A549 (cell line): ENCODE results near the gene C9orf57. TPM values are rescaled to one million over a fixed set of nuclear protein-coding genes. Genes with fewer than 3 reads are reported as not detected.
"Not testable (repeated sequence)": the region's sequence is repeated elsewhere in the genome, so short reads cannot be mapped to it uniquely, and the experiment has no call there.

Experiments
- ATAC-seq, 2 experiments: fragments of 200-7000 bp in 1 of 2; fragments of >200 bp in 1 of 2; cut with Nextera tagmentation in 1 of 2; cut with Tn5 transposase in 1 of 2; 3 replicates each; pipeline versions ENCODE4 v1.8.0 to v1.9.1; 2018 to 2020; ENCODE audit warnings: mild to moderate bottlenecking in 1 of 2, moderate library complexity in 1 of 2
- CTCF ChIA-PET: fragments of 300-600 bp; sonication (Branson Sonifier 250); formaldehyde crosslinking; extraction: SDS; loops from one replicate; lab custom pipeline; 2021; ENCODE audit warnings: antibody characterized with exemption, inconsistent platforms; lab: Yijun Ruan, JAX
- POLR2A ChIA-PET: fragments of 350-600 bp; formaldehyde crosslinking; extraction: SDS; loops from one replicate; lab custom pipeline; 2021; ENCODE audit warnings: antibody characterized with exemption, inconsistent platforms; lab: Yijun Ruan, JAX
- DNase-seq, 2 experiments: peaks; one replicate each; pipeline versions ENCODE4 v3.0.0 to v3.0.0-alpha.2; 2011 to 2016; ENCODE audit warnings: low read depth in 1 of 2, low spot score in 1 of 2
- FAIRE-seq: peaks from 2 replicates; lab custom pipeline; 2011; peaks lifted over from hg19 to GRCh38; lab: Jason Lieb, UNC
- H3K27ac ChIP-seq, 2 experiments: fragments of >200 bp; sonication (Bioruptor Twin); formaldehyde crosslinking; 3 replicates each; pipeline ENCODE4 v1.5.1; 2016 to 2017
- H3K4me1 ChIP-seq: fragments of >200 bp; sonication (Bioruptor Twin); formaldehyde crosslinking; 3 replicates; pipeline ENCODE4 v1.6.1; 2016
- H3K4me2 ChIP-seq: fragments of >200 bp; sonication (Bioruptor Twin); formaldehyde crosslinking; 3 replicates; pipeline ENCODE4 v1.6.1; 2016
- H3K4me3 ChIP-seq: fragments of >200 bp; sonication (Bioruptor Twin); formaldehyde crosslinking; 3 replicates; pipeline ENCODE4 v1.5.1; 2016
- H3K9me3 ChIP-seq: fragments of >200 bp; sonication (Bioruptor Twin); formaldehyde crosslinking; 3 replicates; pipeline ENCODE4 v1.6.1; 2016
- CBX2 ChIP-seq: fragments of 200-600 bp; sonication (generic); IDR thresholded peaks from 2 replicates; pipeline ENCODE4 v1.6.1; 2016; ENCODE audit warnings: low read depth, mild to moderate bottlenecking, borderline replicate concordance
- CHD4 ChIP-seq: fragments of 200-600 bp; sonication (generic); IDR thresholded peaks from 2 replicates; pipeline ENCODE4 v1.6.1; 2016; ENCODE audit warnings: antibody characterized with exemption, mild to moderate bottlenecking, borderline replicate concordance
- EHF ChIP-seq: fragments of 250-450 bp; sonication (Bioruptor Pico); IDR thresholded peaks from 2 replicates; pipeline ENCODE4 v1.5.0; 2020; ENCODE audit warnings: mild to moderate bottlenecking
- EP300 ChIP-seq, 2 experiments: fragments of >200 bp; sonication (Bioruptor Twin); formaldehyde crosslinking; IDR thresholded peaks; 2 replicates in 1 of 2; 3 replicates in 1 of 2; pipeline ENCODE4 v1.6.1; 2016 to 2017
- FOSL2 ChIP-seq, 2 experiments: fragments of 450-650 bp in 1 of 2; fragments of >200 bp in 1 of 2; sonication (Bioruptor Twin) in 1 of 2; formaldehyde crosslinking; IDR thresholded peaks; 2 replicates each; pipeline versions ENCODE4 v1.5.0 to v1.6.1; 2016 to 2020; ENCODE audit warnings: mild to moderate bottlenecking in 1 of 2, moderate library complexity in 1 of 2
- FOXS1 ChIP-seq: fragments of 250-450 bp; sonication (Bioruptor Pico); IDR thresholded peaks from 2 replicates; pipeline ENCODE4 v1.5.0; 2020; ENCODE audit warnings: mild to moderate bottlenecking, moderate library complexity
- HDAC2 ChIP-seq: fragments of 200-600 bp; sonication (generic); IDR thresholded peaks from 2 replicates; pipeline ENCODE4 v1.6.1; 2016
- HOXB13 ChIP-seq: fragments of 250-450 bp; sonication (Bioruptor Pico); IDR thresholded peaks from 2 replicates; pipeline ENCODE4 v1.5.0; 2020; ENCODE audit warnings: low read depth, mild to moderate bottlenecking, moderate library complexity
- HOXB5 ChIP-seq: fragments of 250-450 bp; sonication (Bioruptor Pico); IDR thresholded peaks from 2 replicates; pipeline ENCODE4 v1.5.0; 2020; ENCODE audit warnings: mild to moderate bottlenecking, moderate library complexity
- JUNB ChIP-seq: fragments of >200 bp; sonication (Bioruptor Twin); formaldehyde crosslinking; IDR thresholded peaks from 2 replicates; pipeline ENCODE4 v1.6.1; 2016
- KDM5A ChIP-seq: fragments of 200-600 bp; sonication (generic); IDR thresholded peaks from 2 replicates; pipeline ENCODE4 v1.6.1; 2016; ENCODE audit warnings: antibody characterized with exemption, mild to moderate bottlenecking
- NFE2L2 ChIP-seq: fragments of 150-350 bp; conservative IDR thresholded peaks from 2 replicates; pipeline ENCODE4 v1.6.1; 2014; ENCODE audit warnings: low read length
- PHF8 ChIP-seq: fragments of 200-600 bp; sonication (generic); IDR thresholded peaks from 2 replicates; pipeline ENCODE4 v1.6.1; 2016; ENCODE audit warnings: low read depth, mild to moderate bottlenecking, antibody characterized with exemption, moderate library complexity, borderline replicate concordance
- RARB ChIP-seq: fragments of 250-450 bp; sonication (Bioruptor Pico); IDR thresholded peaks from 2 replicates; pipeline ENCODE4 v1.8.0; 2021; ENCODE audit warnings: mild to moderate bottlenecking, moderate library complexity
- RCOR1 ChIP-seq: fragments of 150-350 bp; IDR thresholded peaks from 2 replicates; pipeline ENCODE4 v1.6.1; 2014; ENCODE audit warnings: antibody characterized with exemption, low read length, low read depth
- RFX5 ChIP-seq: fragments of 450-650 bp; IDR thresholded peaks from 2 replicates; pipeline ENCODE4 v1.7.1; 2014; ENCODE audit warnings: antibody characterized with exemption, mild to moderate bottlenecking, moderate library complexity
- RNF2 ChIP-seq: fragments of 200-600 bp; sonication (generic); IDR thresholded peaks from 2 replicates; pipeline ENCODE4 v1.6.1; 2016; ENCODE audit warnings: low read depth, mild to moderate bottlenecking, antibody characterized with exemption, moderate library complexity, borderline replicate concordance
- SMC3 ChIP-seq: fragments of >200 bp; sonication (Bioruptor Twin); formaldehyde crosslinking; IDR thresholded peaks from 3 replicates; pipeline ENCODE4 v1.6.1; 2018; ENCODE audit warnings: inconsistent platforms
- ZC3H11A ChIP-seq: fragments of 450-650 bp; IDR thresholded peaks from 2 replicates; pipeline ENCODE4 v1.6.1; 2014; ENCODE audit warnings: antibody characterized with exemption, mild to moderate bottlenecking
- ZFP36 ChIP-seq: fragments of 450-650 bp; IDR thresholded peaks from 2 replicates; pipeline ENCODE4 v1.6.1; 2014; ENCODE audit warnings: borderline replicate concordance; ENCODE audit not compliant: partially characterized antibody
- ZNF302 ChIP-seq: fragments of 250-450 bp; sonication (Bioruptor Pico); IDR thresholded peaks from 2 replicates; pipeline ENCODE4 v1.9.0; 2021; ENCODE audit warnings: inconsistent platforms, mild to moderate bottlenecking, moderate library complexity
- WGBS: methylation state at CpG from one replicate; pipeline ENCODE4 v1.1.6; 2017; ENCODE audit errors: missing lambda C conversion rate; 5-methylcytosine and 5-hydroxymethylcytosine counted together
- polyA plus RNA-seq, 4 experiments: library from polyadenylated mRNA; depleted of rRNA in 3 of 4; stranded (reverse); fragments of >200 nt; fragmentation: RNase III in 1 of 4; extraction: RNeasy Plus Mini Kit Qiagen cat#74134 plus additional on column Dnase treatment in 1 of 4; gene quantifications; 2 replicates in 3 of 4; 3 replicates in 1 of 4; pipeline ENCODE4 v1.2.3, GENCODE V29; 2011 to 2017
- TF ChIP-seq, protein P1 (sequence below): fragments of 450-650 bp; IDR thresholded peaks from 2 replicates; pipeline ENCODE4 v1.6.1; 2014; ENCODE audit warnings: antibody characterized with exemption
- TF ChIP-seq, protein P2 (sequence below): fragments of 150-350 bp; IDR thresholded peaks from 2 replicates; pipeline ENCODE4 v1.6.1; 2014; ENCODE audit warnings: low read depth, mild to moderate bottlenecking, low read length
- TF ChIP-seq, protein P3 (sequence below): IDR thresholded peaks from 2 replicates; pipeline ENCODE4 v1.6.1; 2012
- TF ChIP-seq, protein P4 (sequence below): fragments of >200 bp; sonication (Bioruptor Twin); formaldehyde crosslinking; IDR thresholded peaks from 2 replicates; pipeline ENCODE4 v1.6.1; 2016
- TF ChIP-seq, protein P5 (sequence below): IDR thresholded peaks from 2 replicates; pipeline ENCODE4 v1.6.1; 2012

The C9orf57 gene
- polyA plus RNA-seq, 2 of the 4 experiments (the other 2 are of a cell fraction) = not detected

DNA sequence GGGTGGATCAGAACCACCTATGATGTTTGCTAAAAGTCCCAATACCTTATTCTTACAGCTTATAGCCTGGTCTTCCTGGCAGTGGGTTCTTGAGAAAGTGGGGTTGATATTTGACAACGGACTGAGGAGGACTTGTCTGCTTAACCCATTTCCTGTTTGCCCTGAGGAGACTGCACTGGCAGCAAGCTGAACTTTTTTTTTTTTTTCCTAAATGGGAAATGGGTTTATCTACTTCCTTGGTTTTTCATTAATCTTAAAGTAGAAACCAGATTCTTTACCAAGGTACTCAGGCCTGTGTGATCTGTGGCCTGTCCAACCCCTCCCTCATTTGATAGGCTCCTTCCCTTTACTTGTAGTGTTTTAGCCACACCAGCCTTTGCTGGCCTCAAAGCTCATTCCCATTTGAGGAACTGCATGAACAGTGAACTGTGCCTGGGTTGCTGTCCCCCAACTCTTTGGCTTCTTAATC, 47.1 kb downstream of the C9orf57 start (continued):
- TF ChIP-seq, protein P1, sequence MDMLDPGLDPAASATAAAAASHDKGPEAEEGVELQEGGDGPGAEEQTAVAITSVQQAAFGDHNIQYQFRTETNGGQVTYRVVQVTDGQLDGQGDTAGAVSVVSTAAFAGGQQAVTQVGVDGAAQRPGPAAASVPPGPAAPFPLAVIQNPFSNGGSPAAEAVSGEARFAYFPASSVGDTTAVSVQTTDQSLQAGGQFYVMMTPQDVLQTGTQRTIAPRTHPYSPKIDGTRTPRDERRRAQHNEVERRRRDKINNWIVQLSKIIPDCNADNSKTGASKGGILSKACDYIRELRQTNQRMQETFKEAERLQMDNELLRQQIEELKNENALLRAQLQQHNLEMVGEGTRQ = no peak
- TF ChIP-seq RNF2 (no peak), NFE2L2 (no peak), ZC3H11A (no peak), RARB (CRISPR knock-in tag) (no peak), JUNB (no peak)

DNA sequence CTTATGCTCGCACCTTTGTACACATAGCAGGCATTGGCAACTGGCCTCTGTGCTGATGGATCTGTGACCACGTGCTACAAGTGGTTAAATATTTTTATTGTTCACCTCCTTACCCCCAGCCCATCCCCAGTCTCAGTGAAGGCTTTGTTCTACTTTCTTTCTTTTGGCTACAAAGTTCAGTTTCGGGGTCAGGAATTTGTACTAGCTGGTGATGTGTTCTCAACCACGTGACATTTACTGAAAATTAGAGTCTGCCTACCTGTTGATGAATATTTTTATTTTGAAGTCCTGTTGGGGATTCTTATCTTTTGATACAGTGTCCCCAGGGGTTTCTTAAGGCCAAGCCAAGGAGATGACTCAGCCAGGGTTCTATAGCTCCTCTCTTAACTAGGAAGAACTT, 47.8 kb downstream of the C9orf57 start:
- Histone ChIP-seq H3K9me3 (no peaks in the 10 kb centered on the region), H3K27ac (no peak overlapping the region), H3K4me2 (peak overlapping the region; percentile 14; the same call in 1 of the 3 replicates), H3K4me3 (no peak overlapping the region), H3K4me1 (peaks cover 8% of the 10 kb centered on the region; the same call in 1 of the 3 replicates)
- no peak for DNase-seq
- ChIA-PET POLR2A (interaction anchor here (1.1 kb wide), 1 partner anchor 9 kb away, joined by 4 read pairs; no protein-coding TSS in a partner anchor), CTCF (interaction anchor here (0.6 to 1.2 kb wide), 4 partner anchors 10 to 46 kb away, joined by 3 to 5 read pairs (median 3); no protein-coding TSS in a partner anchor)
- FAIRE-seq = no peak
- ATAC-seq = no peak
- TF ChIP-seq, protein P2, sequence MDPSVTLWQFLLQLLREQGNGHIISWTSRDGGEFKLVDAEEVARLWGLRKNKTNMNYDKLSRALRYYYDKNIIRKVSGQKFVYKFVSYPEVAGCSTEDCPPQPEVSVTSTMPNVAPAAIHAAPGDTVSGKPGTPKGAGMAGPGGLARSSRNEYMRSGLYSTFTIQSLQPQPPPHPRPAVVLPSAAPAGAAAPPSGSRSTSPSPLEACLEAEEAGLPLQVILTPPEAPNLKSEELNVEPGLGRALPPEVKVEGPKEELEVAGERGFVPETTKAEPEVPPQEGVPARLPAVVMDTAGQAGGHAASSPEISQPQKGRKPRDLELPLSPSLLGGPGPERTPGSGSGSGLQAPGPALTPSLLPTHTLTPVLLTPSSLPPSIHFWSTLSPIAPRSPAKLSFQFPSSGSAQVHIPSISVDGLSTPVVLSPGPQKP = no peak
- TF ChIP-seq ZFP36 (no peak), CHD4 (no peak), RNF2 (no peak), ZNF302 (CRISPR knock-in tag) (no peak), EP300 (IDR thresholded peaks at IDR 0.05) (no peak), HDAC2 (no peak), SMC3 (no peak), HOXB5 (CRISPR knock-in tag) (no peak)
- TF ChIP-seq, protein P3, sequence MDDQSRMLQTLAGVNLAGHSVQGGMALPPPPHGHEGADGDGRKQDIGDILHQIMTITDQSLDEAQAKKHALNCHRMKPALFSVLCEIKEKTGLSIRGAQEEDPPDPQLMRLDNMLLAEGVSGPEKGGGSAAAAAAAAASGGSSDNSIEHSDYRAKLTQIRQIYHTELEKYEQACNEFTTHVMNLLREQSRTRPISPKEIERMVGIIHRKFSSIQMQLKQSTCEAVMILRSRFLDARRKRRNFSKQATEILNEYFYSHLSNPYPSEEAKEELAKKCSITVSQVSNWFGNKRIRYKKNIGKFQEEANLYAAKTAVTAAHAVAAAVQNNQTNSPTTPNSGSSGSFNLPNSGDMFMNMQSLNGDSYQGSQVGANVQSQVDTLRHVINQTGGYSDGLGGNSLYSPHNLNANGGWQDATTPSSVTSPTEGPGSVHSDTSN = no peak
- TF ChIP-seq, protein P4, sequence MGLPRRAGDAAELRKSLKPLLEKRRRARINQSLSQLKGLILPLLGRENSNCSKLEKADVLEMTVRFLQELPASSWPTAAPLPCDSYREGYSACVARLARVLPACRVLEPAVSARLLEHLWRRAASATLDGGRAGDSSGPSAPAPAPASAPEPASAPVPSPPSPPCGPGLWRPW = no peak
- TF ChIP-seq, protein P1 = no peak
- WGBS = 63% methylated on average over 4 of the region's 4 CpGs

DNA sequence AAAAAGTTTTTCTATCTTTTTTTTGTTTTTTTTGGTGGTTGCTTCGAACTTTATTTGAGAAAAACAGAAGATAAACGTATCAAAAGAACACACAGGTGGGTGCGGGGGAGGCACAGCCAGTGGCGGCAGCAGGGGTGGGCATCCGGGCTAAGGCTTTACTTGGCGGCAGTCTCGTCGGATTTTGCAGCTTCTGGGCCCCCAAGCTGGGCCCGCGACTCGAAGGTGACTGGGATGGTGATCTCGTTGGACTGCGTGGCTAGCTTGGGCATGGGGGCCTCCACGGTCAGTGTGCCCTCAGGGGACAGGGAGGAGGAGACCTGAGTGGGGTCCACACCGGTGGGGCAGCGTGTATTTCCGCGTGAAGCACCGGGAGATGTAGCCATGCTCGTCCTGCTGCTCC, 52.7 kb downstream of the C9orf57 start:
- DNase-seq, POLR2A ChIA-PET, H3K27ac ChIP-seq, H3K4me3 ChIP-seq, H3K9me3 ChIP-seq, H3K4me1 ChIP-seq, H3K4me2 ChIP-seq, FAIRE-seq: not testable (repeated sequence)
- CTCF ChIA-PET = interaction anchor here (1.0 to 1.4 kb wide), 4 partner anchors 9 to 17 kb away, joined by 3 to 7 read pairs (median 4); no protein-coding TSS in a partner anchor
- peak in 1 of 2 experiments; percentile 47; a peak in 1 of 6 replicates for ATAC-seq
- 80% methylated on average over 20 of the region's 20 CpGs for WGBS

DNA sequence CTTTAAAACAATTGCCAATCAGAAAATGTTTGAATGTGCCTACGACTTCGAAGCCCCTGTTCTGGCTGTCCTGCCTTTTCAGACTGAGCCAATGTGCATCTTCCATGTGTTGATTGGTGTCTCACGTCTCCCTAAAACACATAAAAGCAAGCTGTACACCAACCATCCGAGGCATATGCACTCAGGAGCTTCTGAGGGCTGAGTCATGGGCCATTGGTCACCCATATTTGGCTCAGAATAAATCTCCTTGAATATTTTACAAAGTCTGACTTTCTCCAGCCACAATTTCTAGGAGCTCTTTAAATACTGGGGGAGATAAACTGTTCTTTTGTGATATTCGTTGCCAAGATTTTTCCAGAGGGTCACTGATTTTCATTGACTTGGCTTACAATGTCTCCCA, 53.9 kb downstream of the C9orf57 start:
- FAIRE-seq (no peak), ATAC-seq (0 out of 6 replicates have a peak, but pooled peaks of 1 of the 2 experiments have one; percentile 43)
- POLR2A ChIA-PET = no interaction called here
- TF ChIP-seq EP300 (IDR thresholded peaks at IDR 0.05) = no peak
- TF ChIP-seq FOSL2 (IDR thresholded peaks at IDR 0.05) = no peak
- no peak for TF ChIP-seq FOSL2 (CRISPR knock-in tag; IDR thresholded peaks at IDR 0.05)
- no peak for TF ChIP-seq EHF (CRISPR knock-in tag)
- no peak for TF ChIP-seq CBX2
- no peak for TF ChIP-seq ZFP36
- TF ChIP-seq PHF8 = no peak
- TF ChIP-seq KDM5A = no peak
- no peak for TF ChIP-seq RFX5
- TF ChIP-seq RCOR1 = no peak
- no peak for TF ChIP-seq RARB (CRISPR knock-in tag)
- TF ChIP-seq, protein P5, sequence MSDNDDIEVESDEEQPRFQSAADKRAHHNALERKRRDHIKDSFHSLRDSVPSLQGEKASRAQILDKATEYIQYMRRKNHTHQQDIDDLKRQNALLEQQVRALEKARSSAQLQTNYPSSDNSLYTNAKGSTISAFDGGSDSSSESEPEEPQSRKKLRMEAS = no peak
- TF ChIP-seq HOXB13 (CRISPR knock-in tag) = no peak
- no peak for TF ChIP-seq FOXS1

More for the DNA sequence above, 53.9 kb downstream of the C9orf57 start:
- Histone ChIP-seq H3K4me1 (no peaks in the 10 kb centered on the region), H3K9me3 (no peaks in the 10 kb centered on the region), H3K4me2 (no peak overlapping the region), H3K4me3 (no peak overlapping the region), H3K27ac (no peak overlapping the region)
- 58% methylated on average over 5 of the region's 5 CpGs for WGBS
- CTCF ChIA-PET = interaction anchor here (0.7 to 2.0 kb wide), 5 partner anchors 10 to 32 kb away, joined by 3 to 7 read pairs (median 3); no protein-coding TSS in a partner anchor
- DNase-seq = no peak
